Heart left ventricle (tissue), 13 donors: Measurements from ENCODE around the gene SPATA24.
"Not testable (repeated sequence)": the region's sequence is repeated elsewhere in the genome, so short reads cannot be mapped to it uniquely, and the experiment has no call there.

Experiments
- POLR2A ChIP-seq, 2 donors: fragments of 450-650 bp; IDR thresholded peaks; one replicate each; pipeline ENCODE4 v1.6.1; 2017; ENCODE audit warnings: antibody characterized with exemption in 2 of 2, mild to moderate bottlenecking in 2 of 2, moderate library complexity in 2 of 2
- TF ChIP-seq, protein P1 (sequence below), 12 donors: fragments of 200-600 bp; sonication (generic) in 4 of 12; IDR thresholded peaks; one replicate each; pipeline versions ENCODE4 v1.5.0 to v1.8.0; 2018 to 2022; ENCODE audit warnings: antibody characterized with exemption in 12 of 12, mild to moderate bottlenecking in 5 of 12
- donor health status: ischemic (EF 13 %, LVEDD 7.1; RV severe dilation, severe dysfunction).
- donor health status: DM: no; HTN: yes; CAD: no.
- donor health status: DM: no; HTN: no; CAD: no.
- donor health status: ischemic (EF 25% LVEDD 6.9; RV normal size, moderate dysfunction).
- donor health status: ischemic (EF 25% LVEDD 5.7; RV mildly dilated, moderate dysfunction).
- donor health status: ischemic (EF 35%, LVEDD 5.7; RV mildly dilated, moderate dysfunction).
- donor health status: nonischemic (EF 11% LVEDD 7.7; RV severe dilation, severe dysfunction).
- donor health status: DM: yes; HTN: yes; CAD: no.
- donor health status: PGD.
- donor health status: ischemic (EF 29% LVEDD 5.4; RV normal size, mild dysfunction).
- donor health status: nonischemic (EF 23%, LVEDD 6.1; RV moderate dilation, normal function).

DNA sequence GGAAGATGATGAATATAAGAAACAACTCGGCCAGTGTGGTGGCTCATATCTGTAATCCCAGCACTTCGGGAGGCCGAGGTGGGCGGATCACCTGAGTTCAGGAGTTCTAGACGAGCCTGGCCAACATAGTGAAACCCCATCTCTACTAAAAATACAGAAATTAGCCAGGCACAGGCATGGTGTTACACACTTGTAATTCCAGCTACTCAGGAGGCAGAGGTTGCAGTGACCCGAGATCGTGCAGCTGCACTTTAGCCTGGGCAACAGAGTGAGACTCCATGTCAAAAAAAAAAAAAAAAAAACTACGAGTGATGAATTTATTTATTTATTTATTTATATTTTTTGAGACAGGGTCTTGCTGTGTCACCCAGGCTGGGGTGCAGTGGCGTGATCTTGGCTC lies 56.0 kb downstream of the SPATA24 start:
- TF ChIP-seq, protein P1, sequence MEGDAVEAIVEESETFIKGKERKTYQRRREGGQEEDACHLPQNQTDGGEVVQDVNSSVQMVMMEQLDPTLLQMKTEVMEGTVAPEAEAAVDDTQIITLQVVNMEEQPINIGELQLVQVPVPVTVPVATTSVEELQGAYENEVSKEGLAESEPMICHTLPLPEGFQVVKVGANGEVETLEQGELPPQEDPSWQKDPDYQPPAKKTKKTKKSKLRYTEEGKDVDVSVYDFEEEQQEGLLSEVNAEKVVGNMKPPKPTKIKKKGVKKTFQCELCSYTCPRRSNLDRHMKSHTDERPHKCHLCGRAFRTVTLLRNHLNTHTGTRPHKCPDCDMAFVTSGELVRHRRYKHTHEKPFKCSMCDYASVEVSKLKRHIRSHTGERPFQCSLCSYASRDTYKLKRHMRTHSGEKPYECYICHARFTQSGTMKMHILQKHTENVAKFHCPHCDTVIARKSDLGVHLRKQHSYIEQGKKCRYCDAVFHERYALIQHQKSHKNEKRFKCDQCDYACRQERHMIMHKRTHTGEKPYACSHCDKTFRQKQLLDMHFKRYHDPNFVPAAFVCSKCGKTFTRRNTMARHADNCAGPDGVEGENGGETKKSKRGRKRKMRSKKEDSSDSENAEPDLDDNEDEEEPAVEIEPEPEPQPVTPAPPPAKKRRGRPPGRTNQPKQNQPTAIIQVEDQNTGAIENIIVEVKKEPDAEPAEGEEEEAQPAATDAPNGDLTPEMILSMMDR (IDR thresholded peaks at IDR 0.05): not testable (repeated sequence)
- TF ChIP-seq POLR2A (IDR thresholded peaks at IDR 0.05): not testable (repeated sequence)
